ENCODE data around the gene WASF1. TPM values are rescaled to one million over a fixed set of nuclear protein-coding genes. Genes with fewer than 3 reads are reported as not detected.

WASF1 gene
- total RNA-seq, 4 donors from 2014 or later: 1.8 to 14.0 (median 5.9) TPM

DNA sequence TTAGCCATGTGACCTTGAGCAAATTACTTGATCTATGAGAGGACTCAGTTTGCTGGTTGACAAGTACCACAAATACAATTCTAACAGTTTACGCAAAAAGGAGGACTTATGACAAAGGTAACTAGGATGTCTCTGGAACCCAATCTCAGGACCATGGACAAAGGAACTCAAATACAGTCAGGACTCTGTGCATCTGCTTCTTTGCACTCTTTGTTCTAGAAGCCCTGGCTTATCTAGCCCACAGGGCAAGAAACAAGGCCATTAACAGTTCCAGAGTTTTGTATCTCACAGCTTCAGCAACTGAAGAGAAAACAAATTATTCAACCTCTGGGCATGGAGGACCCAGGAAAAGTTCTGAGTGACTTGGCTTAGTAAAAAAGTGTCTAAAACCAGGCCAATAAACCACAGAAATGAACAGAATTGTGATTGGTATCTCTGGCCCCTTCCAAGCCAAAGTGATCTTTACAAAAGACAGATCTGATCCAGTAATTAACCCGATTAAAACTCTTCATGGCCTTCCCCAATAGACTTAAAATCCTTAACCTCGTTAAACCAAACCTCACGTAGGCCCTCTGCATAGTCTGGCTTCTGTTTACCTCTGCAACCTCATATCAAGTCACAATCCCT is 5.9 kb downstream of the WASF1 start:
- H3K27me3 ChIP-seq: no peaks in the 10 kb centered on the region
- DNase-seq: no peak
- no peak overlapping the region for H3K27ac ChIP-seq
- TF ChIP-seq POLR2A (IDR thresholded peaks at IDR 0.05): no peak
- TF ChIP-seq, protein P1, sequence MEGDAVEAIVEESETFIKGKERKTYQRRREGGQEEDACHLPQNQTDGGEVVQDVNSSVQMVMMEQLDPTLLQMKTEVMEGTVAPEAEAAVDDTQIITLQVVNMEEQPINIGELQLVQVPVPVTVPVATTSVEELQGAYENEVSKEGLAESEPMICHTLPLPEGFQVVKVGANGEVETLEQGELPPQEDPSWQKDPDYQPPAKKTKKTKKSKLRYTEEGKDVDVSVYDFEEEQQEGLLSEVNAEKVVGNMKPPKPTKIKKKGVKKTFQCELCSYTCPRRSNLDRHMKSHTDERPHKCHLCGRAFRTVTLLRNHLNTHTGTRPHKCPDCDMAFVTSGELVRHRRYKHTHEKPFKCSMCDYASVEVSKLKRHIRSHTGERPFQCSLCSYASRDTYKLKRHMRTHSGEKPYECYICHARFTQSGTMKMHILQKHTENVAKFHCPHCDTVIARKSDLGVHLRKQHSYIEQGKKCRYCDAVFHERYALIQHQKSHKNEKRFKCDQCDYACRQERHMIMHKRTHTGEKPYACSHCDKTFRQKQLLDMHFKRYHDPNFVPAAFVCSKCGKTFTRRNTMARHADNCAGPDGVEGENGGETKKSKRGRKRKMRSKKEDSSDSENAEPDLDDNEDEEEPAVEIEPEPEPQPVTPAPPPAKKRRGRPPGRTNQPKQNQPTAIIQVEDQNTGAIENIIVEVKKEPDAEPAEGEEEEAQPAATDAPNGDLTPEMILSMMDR (IDR thresholded peaks at IDR 0.05): no peak
- no peak overlapping the region for H3K4me3 ChIP-seq
- no peaks in the 10 kb centered on the region for H3K4me1 ChIP-seq
- no peaks in the 10 kb centered on the region for H3K36me3 ChIP-seq
- no peaks in the 10 kb centered on the region for H3K9me3 ChIP-seq

DNA sequence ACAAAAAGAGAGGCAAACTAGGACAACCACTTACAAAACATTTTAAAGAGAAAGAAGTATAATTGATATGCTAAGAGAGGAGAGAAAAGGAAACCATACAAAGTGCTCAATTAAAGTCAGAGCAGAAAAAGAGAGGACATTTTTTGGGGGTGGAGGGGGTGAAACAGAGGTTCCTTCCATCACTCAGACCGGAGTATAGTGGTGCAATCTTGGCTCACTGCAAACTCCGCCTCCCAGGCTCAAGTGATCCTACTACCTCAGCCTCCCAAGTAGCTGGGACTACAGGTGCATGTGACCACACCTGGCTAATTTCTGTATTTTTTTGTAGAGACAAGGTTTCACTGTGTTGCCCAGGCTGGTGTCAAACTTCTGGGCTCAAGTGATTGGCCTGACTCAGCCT is 9.4 kb downstream of the WASF1 start:
- Histone ChIP-seq H3K36me3 (no peaks in the 10 kb centered on the region), H3K4me3 (no peak overlapping the region), H3K4me1 (no peaks in the 10 kb centered on the region), H3K27me3 (no peaks in the 10 kb centered on the region), H3K27ac (no peak overlapping the region), H3K9me3 (no peaks in the 10 kb centered on the region)
- no peak for DNase-seq
- TF ChIP-seq POLR2A (IDR thresholded peaks at IDR 0.05): no peak
- TF ChIP-seq, protein P1 (IDR thresholded peaks at IDR 0.05): no peak

DNA sequence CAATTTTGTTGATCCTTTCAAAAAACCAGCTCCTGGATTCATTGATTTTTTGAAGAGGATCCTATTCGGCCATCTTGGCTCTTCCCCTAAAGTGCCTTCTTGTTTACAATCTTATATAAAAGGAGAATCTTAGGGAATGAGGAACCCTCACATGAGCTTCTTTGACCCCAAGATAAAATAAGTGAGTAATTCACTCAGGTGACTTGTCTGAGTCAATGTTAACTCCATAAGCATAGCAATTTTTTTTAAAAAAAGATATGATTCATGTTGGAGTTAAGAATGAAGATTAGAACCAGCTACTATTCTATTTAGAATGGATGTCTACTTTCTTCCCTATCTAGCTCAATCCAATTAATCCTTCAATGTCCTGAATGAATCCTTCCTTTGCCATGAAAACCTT is 21.0 kb downstream of the WASF1 start:
- no peak overlapping the region for H3K4me3 ChIP-seq
- no peaks in the 10 kb centered on the region for H3K27me3 ChIP-seq
- H3K4me1 ChIP-seq: no peaks in the 10 kb centered on the region
- TF ChIP-seq, protein P1 (IDR thresholded peaks at IDR 0.05): no peak
- no peak for TF ChIP-seq POLR2A (IDR thresholded peaks at IDR 0.05)
- DNase-seq: no peak
- H3K9me3 ChIP-seq: no peaks in the 10 kb centered on the region
- no peak overlapping the region for H3K27ac ChIP-seq
- H3K36me3 ChIP-seq: no peaks in the 10 kb centered on the region

DNA sequence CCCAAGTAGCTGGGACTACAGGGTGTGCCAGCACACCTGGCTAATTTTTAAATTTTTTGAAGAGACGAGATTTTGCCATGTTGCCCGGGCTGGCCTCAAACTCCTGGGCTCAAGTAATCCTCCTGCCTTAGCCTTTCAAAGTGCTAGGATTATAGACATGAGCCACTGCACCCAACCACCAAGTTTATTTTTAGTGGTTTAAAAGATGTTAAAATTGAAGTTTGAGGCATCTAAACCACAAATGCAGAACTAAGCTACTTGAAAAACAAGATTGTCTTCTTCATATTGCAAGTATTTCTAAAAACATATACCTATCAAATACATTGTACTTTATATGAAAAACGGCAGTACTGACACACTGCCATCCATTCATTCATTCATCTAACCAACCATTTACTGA is 31.6 kb downstream of the WASF1 start:
- no peak for DNase-seq
- no peaks in the 10 kb centered on the region for H3K27me3 ChIP-seq
- no peak overlapping the region for H3K27ac ChIP-seq
- H3K4me3 ChIP-seq: no peak overlapping the region
- H3K4me1 ChIP-seq: no peaks in the 10 kb centered on the region
- H3K9me3 ChIP-seq: no peaks in the 10 kb centered on the region
- no peaks in the 10 kb centered on the region for H3K36me3 ChIP-seq
- TF ChIP-seq, protein P1 (IDR thresholded peaks at IDR 0.05): no peak
- TF ChIP-seq POLR2A (IDR thresholded peaks at IDR 0.05): no peak

DNA sequence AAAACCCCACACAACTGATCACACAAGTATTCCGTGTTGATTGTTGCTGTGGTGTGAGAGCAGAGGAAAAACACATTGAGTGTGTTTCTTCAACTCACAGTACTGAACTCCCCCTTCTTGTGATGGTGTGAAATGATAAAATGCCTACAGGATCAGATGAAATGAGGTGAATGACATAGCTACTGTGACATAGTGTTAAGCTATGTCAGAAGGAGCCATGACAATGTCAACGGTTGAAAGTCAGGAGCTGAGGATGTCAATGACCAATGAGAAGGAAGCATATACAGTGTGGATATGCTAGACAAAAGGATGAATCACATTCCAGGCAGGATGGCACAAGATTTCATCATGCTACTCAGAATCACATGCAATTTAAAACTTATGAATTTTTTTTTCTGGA is 38.8 kb downstream of the WASF1 start:
- H3K4me3 ChIP-seq: no peak overlapping the region
- no peaks in the 10 kb centered on the region for H3K36me3 ChIP-seq
- TF ChIP-seq POLR2A (IDR thresholded peaks at IDR 0.05): no peak
- TF ChIP-seq, protein P1 (IDR thresholded peaks at IDR 0.05): no peak
- H3K4me1 ChIP-seq: no peaks in the 10 kb centered on the region
- H3K27ac ChIP-seq: no peak overlapping the region
- DNase-seq: no peak
- peaks cover 0 to 3% (median 0%) of the 10 kb centered on the region in 4 donors for H3K9me3 ChIP-seq
- H3K27me3 ChIP-seq: no peaks in the 10 kb centered on the region

DNA sequence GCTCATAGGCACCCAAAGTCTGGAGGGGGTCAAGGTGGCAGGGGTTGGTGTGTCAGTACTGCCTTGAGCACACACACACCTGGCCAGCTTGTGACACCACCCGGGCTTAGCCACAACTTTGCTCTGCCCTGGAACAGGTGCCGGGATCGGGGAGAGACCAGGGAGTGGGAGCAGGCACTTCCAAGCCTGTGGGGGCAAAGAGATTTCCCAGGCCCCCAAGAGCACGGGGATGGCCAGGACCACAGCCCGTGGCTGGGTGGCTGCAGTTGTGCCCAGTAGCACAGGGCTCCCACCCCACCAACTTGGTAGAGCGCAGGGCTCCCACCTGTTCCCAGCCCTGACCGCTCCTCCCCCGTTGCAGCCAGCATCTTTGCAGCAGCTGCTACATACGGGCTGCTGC is 40.4 kb downstream of the WASF1 start:
- Histone ChIP-seq H3K9me3 (peaks cover 0 to 3% (median 0%) of the 10 kb centered on the region in 4 donors), H3K27ac (no peak overlapping the region), H3K27me3 (no peaks in the 10 kb centered on the region), H3K36me3 (no peaks in the 10 kb centered on the region), H3K4me3 (no peak overlapping the region), H3K4me1 (no peaks in the 10 kb centered on the region)
- no peak for TF ChIP-seq POLR2A (IDR thresholded peaks at IDR 0.05)
- TF ChIP-seq, protein P1 (IDR thresholded peaks at IDR 0.05): no peak
- DNase-seq: no peak

Measured in Peyer's patch (tissue), 4 donors.